ENCODE results near the gene DNAJB1.
A peak's percentile ranks its signal among the peaks of the same experiment; 100 is the strongest.
"Not testable (repeated sequence)": the region's sequence is repeated elsewhere in the genome, so short reads cannot be mapped to it uniquely, and the experiment has no call there.

Gene DNAJB1

DNA sequence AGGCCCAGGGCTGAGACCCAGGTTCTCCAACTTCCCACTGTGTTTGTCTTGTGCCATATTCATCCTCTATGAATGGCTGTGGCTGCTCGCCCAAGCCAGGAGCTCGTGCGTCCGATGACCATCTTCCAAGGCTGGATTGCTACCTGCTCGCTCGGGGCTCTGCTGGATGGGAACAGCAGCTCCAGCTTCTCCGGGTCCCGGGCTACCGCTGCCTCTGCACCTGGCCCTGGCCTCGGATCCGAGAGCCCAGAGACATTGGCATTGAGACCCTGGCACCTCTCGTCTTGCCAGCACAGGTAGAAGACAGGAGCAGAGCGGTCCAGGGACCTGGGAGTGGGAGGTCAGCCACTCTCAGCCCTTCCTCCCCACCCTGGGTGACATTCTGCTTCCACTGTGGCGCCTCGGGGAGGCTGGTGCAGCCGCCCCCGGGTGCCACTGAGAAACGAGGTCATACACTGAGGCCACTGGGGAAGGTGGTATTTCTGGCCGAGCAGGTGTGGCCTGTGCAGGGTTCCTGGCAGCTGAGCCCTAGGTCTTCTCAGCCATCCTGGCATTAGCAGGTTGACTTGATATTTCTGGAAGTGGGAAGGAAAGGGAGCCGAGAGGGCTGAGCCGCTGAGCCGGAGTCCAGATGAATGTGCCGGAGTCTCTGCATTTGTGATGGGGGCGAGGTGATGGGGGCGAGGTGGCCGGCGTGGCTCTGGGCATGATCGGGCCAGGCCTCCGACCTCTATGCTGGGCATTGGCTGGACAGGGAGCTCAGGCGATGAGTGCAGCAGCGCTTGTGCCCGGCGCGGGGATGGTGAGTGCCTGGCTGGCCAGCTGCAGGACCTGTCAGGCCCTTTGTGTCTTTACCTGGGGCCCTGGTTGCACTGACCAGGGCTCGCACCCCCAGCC, 35.1 kb upstream of the DNAJB1 start:
- no peak for DNase-seq

DNA sequence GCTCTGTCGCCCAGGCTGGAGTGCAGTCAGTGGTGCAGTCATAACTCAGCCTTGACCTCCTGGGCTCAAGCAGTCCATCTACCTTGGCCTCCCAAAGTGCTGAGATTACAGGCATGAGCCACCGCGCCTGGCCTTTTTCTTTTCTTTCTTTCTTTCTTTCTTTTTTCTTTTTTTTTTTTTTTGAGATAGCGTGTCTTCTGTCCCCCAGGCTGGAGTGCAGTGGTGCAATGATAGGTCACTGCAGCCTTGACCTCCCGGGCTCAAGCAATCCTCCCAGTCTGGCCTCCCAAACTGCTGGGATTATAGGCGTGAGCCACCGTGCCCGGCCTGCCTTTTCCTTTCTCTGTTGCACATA, 33.8 kb upstream of the DNAJB1 start:
- DNase-seq, result not testable (repeated sequence)

GRCh38 chr19:14551134-14552005, 33.2 kb upstream of the DNAJB1 start:
- DNase-seq, result peak in 3 of 4 experiments; percentile 41 to 68 (median 61)

DNA sequence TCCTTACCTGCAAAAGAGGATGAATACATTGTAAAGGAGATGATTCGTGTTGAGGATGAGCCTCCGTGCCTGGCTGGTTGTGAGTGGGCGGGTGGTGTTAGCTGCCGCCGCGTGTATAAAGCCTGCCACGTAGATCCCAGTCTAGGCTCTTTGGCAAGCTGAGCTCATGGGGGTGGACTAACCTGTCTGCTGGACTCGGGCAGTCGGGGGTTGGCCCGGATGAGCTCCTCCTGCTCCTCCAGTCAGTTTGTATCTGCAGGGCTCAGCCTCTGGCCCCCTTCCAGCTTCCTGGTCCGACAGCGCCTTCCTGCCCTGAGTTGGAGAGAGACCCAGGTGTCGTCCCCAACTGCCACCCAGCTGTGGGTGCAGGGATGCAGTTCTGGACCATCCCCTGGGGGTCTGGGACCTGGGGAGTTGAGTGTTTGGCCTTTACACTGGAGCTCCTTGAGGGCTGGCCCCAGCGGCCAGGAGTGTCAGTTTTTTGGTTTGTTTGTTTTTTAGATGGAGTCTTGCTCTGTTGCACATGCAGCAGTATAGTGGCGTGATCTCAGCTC, 32.1 kb upstream of the DNAJB1 start:
- no peak for DNase-seq

GRCh38 chr19:14545716-14546082, 27.5 kb upstream of the DNAJB1 start:
- DNase-seq, result no peak

DNA sequence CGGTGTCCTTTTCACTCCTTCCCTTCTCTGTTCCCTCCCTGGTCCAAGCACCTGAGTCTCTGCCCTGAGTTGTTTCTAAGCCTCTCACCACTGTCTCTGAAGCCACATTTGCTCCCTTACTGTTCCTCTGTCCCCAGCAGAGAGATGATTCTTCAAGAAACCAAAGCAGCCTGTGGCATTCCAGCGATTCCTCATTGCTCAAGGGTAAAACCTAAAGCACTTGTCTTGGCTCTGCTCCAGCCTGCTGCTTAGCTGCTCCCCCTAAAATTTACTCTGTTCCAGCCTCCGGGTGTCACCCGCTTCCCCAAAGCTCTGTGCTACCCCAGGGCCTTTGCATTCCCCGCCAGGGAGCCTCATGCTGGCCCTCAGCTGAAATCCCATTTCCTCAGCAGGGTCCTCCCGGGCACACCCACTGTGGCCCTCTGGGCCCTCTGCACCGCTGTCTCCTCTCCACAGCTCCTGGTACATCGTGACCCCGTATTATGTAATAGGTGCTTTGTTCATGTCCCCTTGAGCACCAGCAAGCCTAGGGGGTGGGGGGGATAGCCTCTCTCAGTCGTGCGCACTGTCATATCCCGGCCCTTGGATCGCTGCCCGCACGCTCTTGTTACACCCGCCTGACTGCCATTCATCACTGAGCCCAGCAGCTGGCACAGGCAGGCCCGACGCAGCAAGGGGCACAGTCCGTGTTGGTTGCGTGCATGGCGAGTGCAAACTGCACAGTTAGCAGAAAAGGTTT, 26.9 kb upstream of the DNAJB1 start:
- DNase-seq, result no peak

DNA sequence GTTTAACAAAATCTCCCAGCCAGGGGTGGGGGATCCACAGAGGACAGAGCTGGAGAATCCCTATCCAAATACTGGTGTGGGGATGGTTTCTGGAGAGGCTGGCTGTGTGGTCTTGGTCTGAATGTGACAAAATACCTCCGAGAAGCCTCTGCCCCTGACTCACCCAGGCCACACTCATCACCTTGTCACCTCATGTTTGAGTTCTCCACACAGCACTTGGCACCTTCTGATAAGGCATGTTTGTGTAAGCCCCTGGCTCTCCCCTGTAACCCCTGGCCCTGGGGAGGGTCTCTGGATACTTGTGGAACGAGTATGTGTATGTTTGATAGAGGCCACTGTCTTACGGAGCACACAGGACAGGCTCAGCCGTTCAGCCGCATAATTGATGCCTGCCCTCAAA, 25.9 kb upstream of the DNAJB1 start:
- no peak for DNase-seq

- DNase-seq, result no peak
Observed at GRCh38 chr19:14542711-14543328, 24.6 kb upstream of the DNAJB1 start.

DNA sequence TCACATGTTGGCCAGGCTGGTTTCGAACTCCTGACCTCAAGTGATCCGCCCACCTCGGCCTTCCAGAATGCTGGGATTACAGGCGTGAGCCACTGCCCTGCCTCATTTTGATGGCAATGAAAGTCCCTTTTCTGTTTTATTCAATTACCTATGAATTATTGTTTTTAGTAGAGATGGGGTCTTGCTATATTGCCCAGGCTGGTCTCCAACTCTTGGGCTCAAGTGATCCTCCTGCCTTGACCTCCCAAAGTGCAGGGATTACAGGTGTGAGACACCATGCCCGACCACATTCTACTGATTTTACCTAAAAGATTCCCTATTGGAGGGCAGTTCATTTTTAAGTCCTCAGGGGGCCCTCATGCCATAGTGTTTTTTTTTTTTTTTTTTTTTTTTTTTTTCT, 23.8 kb upstream of the DNAJB1 start:
- not testable (repeated sequence) for DNase-seq

GRCh38 chr19:14540741-14541525, 22.7 kb upstream of the DNAJB1 start:
- no peak for DNase-seq

DNA sequence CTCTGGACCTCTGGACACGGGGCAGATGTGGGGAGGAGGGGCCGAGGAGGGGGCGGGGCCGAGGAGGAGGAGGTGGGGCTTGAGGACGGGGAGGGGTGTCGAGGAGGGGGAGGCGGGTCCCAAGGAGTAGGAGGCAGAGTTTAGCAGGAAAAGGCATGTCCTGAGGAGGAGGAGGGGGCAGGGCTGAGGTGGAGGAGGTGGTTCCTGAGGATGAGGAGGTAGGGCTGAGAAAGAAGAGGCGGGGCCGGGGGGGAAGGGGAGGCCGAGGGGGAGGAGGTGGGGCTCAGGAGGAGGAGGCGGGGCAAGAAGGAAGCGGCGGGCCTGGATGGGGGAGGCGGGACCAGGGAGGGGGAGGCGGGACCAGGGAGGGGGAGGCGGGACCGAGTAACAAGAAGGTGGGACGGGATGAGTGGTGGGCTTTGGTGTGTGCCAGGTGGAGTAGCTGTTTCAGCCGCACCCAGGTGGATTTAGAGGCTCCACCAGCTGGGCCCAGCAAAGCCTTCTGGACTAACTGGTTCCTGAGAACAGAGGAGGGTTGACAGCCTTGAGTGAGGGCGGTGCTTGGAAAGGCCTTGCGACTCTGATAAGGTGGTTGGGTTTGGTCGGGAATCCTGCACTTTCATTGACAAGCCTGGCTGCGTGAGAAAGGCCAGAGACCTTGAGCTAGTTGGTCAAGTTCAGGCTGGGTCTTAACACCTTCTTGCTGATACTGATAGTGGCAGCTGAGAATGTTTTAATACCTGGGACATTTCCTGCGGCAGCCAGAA, 18.9 kb upstream of the DNAJB1 start:
- DNase-seq, result peak in 2 of 4 experiments; percentile 15

GRCh38 chr19:14533450-14533849, 15.3 kb upstream of the DNAJB1 start:
- DNase-seq, result no peak

GRCh38 chr19:14530506-14530905, 12.3 kb upstream of the DNAJB1 start:
- no peak for DNase-seq

GRCh38 chr19:14530005-14530348, 11.8 kb upstream of the DNAJB1 start:
- no peak for DNase-seq

GRCh38 chr19:14529254-14530004, 11.2 kb upstream of the DNAJB1 start, which contains the start of gene TECR:
TSS of gene TECR (plus strand) at chr19:14529594. CDS start at chr19:14529697, 103 bp downstream.
- peak; percentile 99 to 100 (median 100) for DNase-seq

DNA sequence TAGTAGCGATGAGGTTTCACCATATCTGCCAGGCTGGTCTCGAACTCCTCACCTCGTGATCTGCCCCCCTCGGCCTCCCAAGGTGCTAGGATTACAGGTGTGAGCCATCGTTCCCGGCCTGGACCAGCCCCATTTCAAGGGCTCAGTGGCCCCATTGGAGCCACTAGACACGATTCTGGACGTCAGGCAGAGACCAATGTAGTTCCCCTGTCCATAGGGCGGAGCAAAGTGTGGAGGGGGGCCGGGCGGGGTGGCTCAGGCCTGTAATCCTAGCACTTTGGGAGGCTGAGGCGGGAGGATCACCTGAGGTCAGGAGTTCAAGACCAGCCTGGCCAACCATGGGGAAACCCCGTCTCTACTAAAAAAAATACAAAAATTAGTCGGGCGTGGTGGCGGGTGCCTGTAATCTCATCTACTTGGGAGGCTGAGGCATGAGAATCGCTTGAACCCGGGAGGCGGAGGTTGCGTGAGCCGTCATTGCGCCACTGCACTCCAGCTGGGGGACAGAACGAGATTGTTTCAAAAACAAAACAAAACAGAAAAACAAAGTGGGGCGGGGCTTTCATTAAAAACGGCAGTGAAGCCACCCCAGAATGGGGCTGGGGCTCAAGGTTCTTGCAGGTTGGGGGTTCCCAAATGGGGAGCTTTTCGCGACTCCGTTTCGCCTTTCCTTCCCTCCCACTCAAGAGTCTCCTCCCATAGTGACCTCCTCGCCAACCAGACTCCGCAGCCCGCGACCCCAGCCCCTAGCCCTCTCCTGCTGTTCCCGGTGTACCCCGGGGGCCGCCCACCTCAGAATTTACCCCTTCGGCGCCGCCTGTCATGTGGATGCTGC, 10.4 kb upstream of the DNAJB1 start:
- DNase-seq, result no peak

DNA sequence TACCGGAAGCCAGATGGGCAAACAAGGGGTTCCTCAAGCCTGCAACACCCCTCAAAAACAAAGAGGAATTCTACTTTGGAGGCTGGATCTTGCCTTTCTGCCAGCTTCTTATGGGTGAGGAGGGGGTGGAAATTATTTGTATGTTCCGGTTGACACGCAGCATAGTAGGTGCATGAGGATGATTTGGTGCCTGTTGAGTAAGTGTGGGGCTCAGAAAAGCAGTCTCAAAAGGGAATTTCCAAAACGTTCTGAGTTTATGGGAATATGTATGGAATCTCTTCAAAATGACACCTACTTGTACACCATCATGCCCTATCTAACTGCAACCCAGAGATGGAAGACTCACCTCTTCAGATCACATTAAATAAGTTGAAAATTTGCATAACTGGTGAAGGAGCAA, 8.2 kb upstream of the DNAJB1 start:
- no peak for DNase-seq

DNA sequence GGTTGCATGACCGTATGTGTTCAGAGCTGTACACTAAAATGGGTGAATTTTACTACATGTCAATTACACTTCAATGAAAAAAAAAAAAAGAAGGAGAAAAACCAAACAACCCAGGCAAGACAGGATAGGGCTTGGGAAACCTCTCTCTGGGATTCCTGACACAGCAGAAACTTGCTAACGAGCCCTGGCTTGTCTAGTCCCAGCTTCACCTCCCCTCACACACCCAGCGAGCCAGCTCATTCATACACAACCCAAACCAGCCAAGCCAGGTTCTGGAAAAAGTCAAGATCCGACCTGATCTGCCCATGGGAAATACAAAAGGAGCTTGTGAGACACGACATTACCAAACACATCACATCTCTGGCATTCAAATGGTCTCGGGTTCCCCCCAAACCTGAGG, 7.5 kb upstream of the DNAJB1 start:
- DNase-seq, result no peak

GRCh38 chr19:14520543-14520942, 2.3 kb upstream of the DNAJB1 start:
- no peak for DNase-seq
